Stomach (tissue), 4 donors: ENCODE data around the gene ABCB8.

ENCODE experiments used
- EP300 ChIP-seq: sonication (generic); formaldehyde crosslinking; IDR thresholded peaks from one replicate; pipeline ENCODE4 v1.6.1; 2017; ENCODE audit warnings: antibody characterized with exemption
- POLR2A ChIP-seq, 4 donors: fragments of 450-650 bp; IDR thresholded peaks; one replicate each; pipeline ENCODE4 v1.6.1; 2016; ENCODE audit warnings: antibody characterized with exemption in 4 of 4, control low read depth in 2 of 4, mild to moderate bottlenecking in 1 of 4, moderate library complexity in 1 of 4
- POLR2AphosphoS5 ChIP-seq, 3 donors: sonication (generic); formaldehyde crosslinking; IDR thresholded peaks; one replicate each; pipeline ENCODE4 v1.6.1; 2016; ENCODE audit warnings: antibody characterized with exemption in 3 of 3
- TF ChIP-seq, protein P1 (sequence below), 7 experiments: fragments of 450-650 bp in 4 of 7; fragments of 200-600 bp in 3 of 7; sonication (generic) in 3 of 7; IDR thresholded peaks; one replicate each; pipeline ENCODE4 v1.5.1; 2016 to 2019; ENCODE audit warnings: antibody characterized with exemption in 7 of 7, control low read depth in 2 of 7, mild to moderate bottlenecking in 1 of 7

- TF ChIP-seq, protein P1, sequence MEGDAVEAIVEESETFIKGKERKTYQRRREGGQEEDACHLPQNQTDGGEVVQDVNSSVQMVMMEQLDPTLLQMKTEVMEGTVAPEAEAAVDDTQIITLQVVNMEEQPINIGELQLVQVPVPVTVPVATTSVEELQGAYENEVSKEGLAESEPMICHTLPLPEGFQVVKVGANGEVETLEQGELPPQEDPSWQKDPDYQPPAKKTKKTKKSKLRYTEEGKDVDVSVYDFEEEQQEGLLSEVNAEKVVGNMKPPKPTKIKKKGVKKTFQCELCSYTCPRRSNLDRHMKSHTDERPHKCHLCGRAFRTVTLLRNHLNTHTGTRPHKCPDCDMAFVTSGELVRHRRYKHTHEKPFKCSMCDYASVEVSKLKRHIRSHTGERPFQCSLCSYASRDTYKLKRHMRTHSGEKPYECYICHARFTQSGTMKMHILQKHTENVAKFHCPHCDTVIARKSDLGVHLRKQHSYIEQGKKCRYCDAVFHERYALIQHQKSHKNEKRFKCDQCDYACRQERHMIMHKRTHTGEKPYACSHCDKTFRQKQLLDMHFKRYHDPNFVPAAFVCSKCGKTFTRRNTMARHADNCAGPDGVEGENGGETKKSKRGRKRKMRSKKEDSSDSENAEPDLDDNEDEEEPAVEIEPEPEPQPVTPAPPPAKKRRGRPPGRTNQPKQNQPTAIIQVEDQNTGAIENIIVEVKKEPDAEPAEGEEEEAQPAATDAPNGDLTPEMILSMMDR (IDR thresholded peaks at IDR 0.05) = no peak
- TF ChIP-seq POLR2AphosphoS5 (IDR thresholded peaks at IDR 0.05) (no peak), EP300 (no peak), POLR2A (IDR thresholded peaks at IDR 0.05) (no peak)
Measured at GRCh38 chr7:151043959-151044358, 15.7 kb downstream of the ABCB8 start.
